H9 (cell line): ENCODE results near the gene RNF13. TPM values are rescaled to one million over a fixed set of nuclear protein-coding genes. Genes with fewer than 3 reads are reported as not detected.
A peak's percentile ranks its signal among the peaks of the same experiment; 100 is the strongest.

Source experiments
- DNase-seq: peaks from one replicate; pipeline ENCODE4 v3.0.0-alpha.2; 2017
- H2AFZ ChIP-seq: one replicate; pipeline ENCODE4 v1.6.1; 2013; ENCODE audit warnings: mild to moderate bottlenecking, low read length, control low read depth, moderate library complexity
- H2AK5ac ChIP-seq: 2 replicates; pipeline ENCODE4 v1.6.1; 2013; ENCODE audit warnings: low read length, control low read depth, mixed read lengths; ENCODE audit not compliant: insufficient read length
- H2BK120ac ChIP-seq: one replicate; pipeline ENCODE4 v1.6.1; 2013; ENCODE audit warnings: low read depth, mild to moderate bottlenecking, low read length, control low read depth, inconsistent platforms; ENCODE audit not compliant: poor library complexity, severe bottlenecking
- H2BK12ac ChIP-seq: 2 replicates; pipeline ENCODE4 v1.6.1; 2013; ENCODE audit warnings: low read length, control low read depth, mixed read lengths, low read depth; ENCODE audit not compliant: insufficient read length
- H2BK15ac ChIP-seq: 2 replicates; pipeline ENCODE4 v1.6.1; 2013; ENCODE audit warnings: low read depth, low read length, control low read depth
- H2BK20ac ChIP-seq: one replicate; pipeline ENCODE4 v1.6.1; 2013; ENCODE audit warnings: low read depth, mild to moderate bottlenecking, low read length, control low read depth, inconsistent platforms; ENCODE audit not compliant: poor library complexity, severe bottlenecking
- H2BK5ac ChIP-seq: 2 replicates; pipeline ENCODE4 v1.6.1; 2013; ENCODE audit warnings: low read length, control low read depth, mixed read lengths; ENCODE audit not compliant: insufficient read length
- H3K14ac ChIP-seq: 2 replicates; pipeline ENCODE4 v1.6.1; 2013; ENCODE audit warnings: low read length, control low read depth; ENCODE audit not compliant: insufficient read depth
- H3K18ac ChIP-seq: 2 replicates; pipeline ENCODE4 v1.6.1; 2013; ENCODE audit warnings: low read depth, mild to moderate bottlenecking, mixed read lengths, low read length, control low read depth; ENCODE audit not compliant: insufficient read length
- H3K23ac ChIP-seq: 2 replicates; pipeline ENCODE4 v1.6.1; 2013; ENCODE audit warnings: low read length, control low read depth, mixed read lengths, low read depth; ENCODE audit not compliant: insufficient read length
- H3K23me2 ChIP-seq: 2 replicates; pipeline ENCODE4 v1.6.1; 2013; ENCODE audit warnings: low read depth, mild to moderate bottlenecking, mixed read lengths, low read length, control low read depth; ENCODE audit not compliant: insufficient read length, poor library complexity, severe bottlenecking
- H3K27ac ChIP-seq: 2 replicates; pipeline ENCODE4 v1.5.1; 2013; ENCODE audit warnings: low read length, control low read depth, mixed read lengths, low read depth; ENCODE audit not compliant: insufficient read length
- H3K27me3 ChIP-seq: 2 replicates; pipeline ENCODE4 v1.6.1; 2013; ENCODE audit warnings: low read length, control low read depth, inconsistent platforms; ENCODE audit not compliant: insufficient read depth
- H3K4ac ChIP-seq: 2 replicates; pipeline ENCODE4 v1.6.1; 2013; ENCODE audit warnings: low read depth, mild to moderate bottlenecking, control low read depth, inconsistent platforms, low read length, moderate library complexity
- H3K4me1 ChIP-seq: 2 replicates; pipeline ENCODE4 v1.6.1; 2013; ENCODE audit warnings: low read length, control low read depth, inconsistent platforms; ENCODE audit not compliant: insufficient read depth
- H3K4me2 ChIP-seq: 2 replicates; pipeline ENCODE4 v1.6.1; 2013; ENCODE audit warnings: low read length, control low read depth, mixed read lengths; ENCODE audit not compliant: insufficient read length, insufficient read depth
- H3K56ac ChIP-seq: 2 replicates; pipeline ENCODE4 v1.6.1; 2013; ENCODE audit warnings: low read depth, mild to moderate bottlenecking, mixed read lengths, low read length, control low read depth; ENCODE audit not compliant: insufficient read length
- H3K79me1 ChIP-seq: 2 replicates; pipeline ENCODE4 v1.6.1; 2013; ENCODE audit warnings: low read depth, mild to moderate bottlenecking, moderate library complexity, low read length, control low read depth, inconsistent platforms; ENCODE audit not compliant: insufficient read depth, poor library complexity, severe bottlenecking
- H3K79me2 ChIP-seq: 2 replicates; pipeline ENCODE4 v1.6.1; 2013; ENCODE audit warnings: low read length, control low read depth, inconsistent platforms; ENCODE audit not compliant: insufficient read depth
- H3K9ac ChIP-seq: 2 replicates; pipeline ENCODE4 v1.6.1; 2013; ENCODE audit warnings: low read length, control low read depth, mixed read lengths; ENCODE audit not compliant: insufficient read length; ENCODE audit errors: extremely low read depth
- H3K9me3 ChIP-seq: one replicate; pipeline ENCODE4 v1.6.1; 2013; ENCODE audit warnings: low read depth, low read length, inconsistent platforms; ENCODE audit not compliant: control insufficient read depth
- H3T11ph ChIP-seq: one replicate; pipeline ENCODE4 v1.6.1; 2013; ENCODE audit warnings: mild to moderate bottlenecking, low read length, control low read depth, inconsistent platforms
- H4K20me1 ChIP-seq: one replicate; pipeline ENCODE4 v1.6.1; 2013; ENCODE audit not compliant: control insufficient read depth, insufficient read length, insufficient read depth
- H4K5ac ChIP-seq: 2 replicates; pipeline ENCODE4 v1.6.1; 2013; ENCODE audit warnings: low read depth, mild to moderate bottlenecking, mixed read lengths, low read length, control low read depth; ENCODE audit not compliant: insufficient read length
- H4K8ac ChIP-seq: replicated peaks from 2 replicates; pipeline ENCODE4 v1.6.1; 2013; ENCODE audit warnings: low read length, control low read depth, mixed read lengths, low read depth; ENCODE audit not compliant: insufficient read length
- H4K91ac ChIP-seq: 2 replicates; pipeline ENCODE4 v1.6.1; 2013; ENCODE audit warnings: low read depth, mild to moderate bottlenecking, moderate library complexity, mixed read lengths, low read length, control low read depth; ENCODE audit not compliant: insufficient read length
- H3K27ac Mint-ChIP-seq, 3 experiments: 2 replicates in 2 of 3; 3 replicates in 1 of 3; pipeline ENCODE4 v1.8.0; 2020 to 2021; ENCODE audit warnings: mixed read lengths in 3 of 3, mild to moderate bottlenecking in 1 of 3, moderate library complexity in 1 of 3
- H3K27me3 Mint-ChIP-seq: 2 replicates; pipeline ENCODE4 v1.8.0; 2021; ENCODE audit warnings: low read depth, mild to moderate bottlenecking, moderate library complexity, mixed read lengths
- H3K36me3 Mint-ChIP-seq, 3 experiments: 2 replicates in 2 of 3; 3 replicates in 1 of 3; pipeline ENCODE4 v1.8.0; 2020 to 2021; ENCODE audit warnings: low read depth in 3 of 3, mixed read lengths in 3 of 3; ENCODE audit not compliant: insufficient read depth in 1 of 3
- H3K4me1 Mint-ChIP-seq, 2 experiments: 2 replicates each; pipeline ENCODE4 v1.8.0; 2020; ENCODE audit warnings: mixed read lengths in 2 of 2
- H3K4me3 Mint-ChIP-seq, 2 experiments: 2 replicates in 1 of 2; 3 replicates in 1 of 2; pipeline ENCODE4 v1.8.0; 2020 to 2021; ENCODE audit warnings: mild to moderate bottlenecking in 2 of 2, mixed read lengths in 2 of 2, moderate library complexity in 1 of 2
- H3K9me3 Mint-ChIP-seq, 2 experiments: 2 replicates in 1 of 2; 3 replicates in 1 of 2; pipeline ENCODE4 v1.8.0; 2020; ENCODE audit warnings: mild to moderate bottlenecking in 2 of 2, mixed read lengths in 2 of 2, moderate library complexity in 1 of 2
- total RNA-seq: library from RNA; stranded (reverse); gene quantifications from 2 replicates; pipeline ENCODE4 v1.2.1, GENCODE V29; 2021
- TF ChIP-seq, protein P1 (sequence below): fragments of 200-600 bp; sonication (generic); conservative IDR thresholded peaks from 3 replicates; pipeline ENCODE4 v1.8.0; 2021; ENCODE audit warnings: antibody characterized with exemption, mild to moderate bottlenecking

Gene RNF13
- total RNA-seq, 1 experiment from 2014 or later = 23.4 TPM

DNA sequence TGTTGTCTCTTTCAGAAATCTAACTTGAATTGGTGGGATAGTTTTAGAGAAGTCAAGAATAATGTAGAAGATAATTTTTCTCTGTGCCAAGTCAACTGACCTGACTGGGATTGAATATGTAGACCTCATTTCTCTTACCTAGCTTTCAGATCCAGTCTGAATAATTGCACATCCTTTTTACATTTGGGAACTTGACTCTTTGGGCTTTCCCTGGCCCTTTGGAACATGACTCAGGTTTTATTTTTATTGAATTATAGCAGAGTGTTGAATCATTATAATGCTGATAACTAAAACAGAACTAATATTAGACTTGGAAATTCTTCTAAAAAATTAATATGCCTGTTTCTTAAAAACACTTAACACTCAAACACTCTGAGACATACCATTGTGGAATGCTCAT is 81.2 kb downstream of the RNF13 start:
- DNase-seq = no peak
- no peak overlapping the region for H3K9ac ChIP-seq

More for the DNA sequence above, 81.2 kb downstream of the RNF13 start:
- Histone ChIP-seq H3T11ph (no peak overlapping the region), H2BK5ac (no peak overlapping the region), H3K56ac (no peak overlapping the region), H2AFZ (no peak overlapping the region), H2BK20ac (no peak overlapping the region), H4K91ac (no peak overlapping the region), H3K14ac (no peak overlapping the region), H3K79me1 (no peaks in the 10 kb centered on the region), H3K23ac (no peak overlapping the region), H3K4me2 (no peak overlapping the region), H4K5ac (no peak overlapping the region), H3K4me1 (no peaks in the 10 kb centered on the region), H3K18ac (no peak overlapping the region), H3K79me2 (no peaks in the 10 kb centered on the region), H3K4ac (no peak overlapping the region), H2BK12ac (no peak overlapping the region), H3K23me2 (no peaks in the 10 kb centered on the region), H2BK15ac (no peak overlapping the region), H4K8ac (no peak overlapping the region), H3K27me3 (no peaks in the 10 kb centered on the region), H3K9me3 (no peaks in the 10 kb centered on the region), H3K27ac (no peak overlapping the region), H2BK120ac (no peak overlapping the region), H4K20me1 (no peaks in the 10 kb centered on the region), H2AK5ac (no peak overlapping the region)
- Mint-ChIP-seq H3K36me3 (peaks cover 0 to 3% (median 0%) of the 10 kb centered on the region in 3 experiments; a peak in 3 of 7 replicates), H3K4me1 (peaks cover 0 to 4% of the 10 kb centered on the region in 2 experiments; a peak in 1 of 4 replicates), H3K27ac (peak overlapping the region in 1 of 3 experiments; percentile 74; a peak in 1 of 7 replicates), H3K4me3 (no peak overlapping the region), H3K9me3 (no peaks in the 10 kb centered on the region), H3K27me3 (no peaks in the 10 kb centered on the region)
- TF ChIP-seq, protein P1, sequence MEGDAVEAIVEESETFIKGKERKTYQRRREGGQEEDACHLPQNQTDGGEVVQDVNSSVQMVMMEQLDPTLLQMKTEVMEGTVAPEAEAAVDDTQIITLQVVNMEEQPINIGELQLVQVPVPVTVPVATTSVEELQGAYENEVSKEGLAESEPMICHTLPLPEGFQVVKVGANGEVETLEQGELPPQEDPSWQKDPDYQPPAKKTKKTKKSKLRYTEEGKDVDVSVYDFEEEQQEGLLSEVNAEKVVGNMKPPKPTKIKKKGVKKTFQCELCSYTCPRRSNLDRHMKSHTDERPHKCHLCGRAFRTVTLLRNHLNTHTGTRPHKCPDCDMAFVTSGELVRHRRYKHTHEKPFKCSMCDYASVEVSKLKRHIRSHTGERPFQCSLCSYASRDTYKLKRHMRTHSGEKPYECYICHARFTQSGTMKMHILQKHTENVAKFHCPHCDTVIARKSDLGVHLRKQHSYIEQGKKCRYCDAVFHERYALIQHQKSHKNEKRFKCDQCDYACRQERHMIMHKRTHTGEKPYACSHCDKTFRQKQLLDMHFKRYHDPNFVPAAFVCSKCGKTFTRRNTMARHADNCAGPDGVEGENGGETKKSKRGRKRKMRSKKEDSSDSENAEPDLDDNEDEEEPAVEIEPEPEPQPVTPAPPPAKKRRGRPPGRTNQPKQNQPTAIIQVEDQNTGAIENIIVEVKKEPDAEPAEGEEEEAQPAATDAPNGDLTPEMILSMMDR = no peak
